ENCODE measurements around the gene RAB36.

RAB36 gene

GRCh38 chr22:23100124-23100801, 45.0 kb upstream of the RAB36 start:
- H3K79me2 ChIP-seq (ENCODE audit: low read length), result no peaks in the 10 kb centered on the region

GRCh38 chr22:23101524-23101923, 43.8 kb upstream of the RAB36 start:
- Histone ChIP-seq H3K4me3 (ENCODE audit: low read length) (no peak overlapping the region), H3K9me3 (replicated peaks; ENCODE audit: insufficient read depth, low read length) (no peaks in the 10 kb centered on the region), H3K4me1 (ENCODE audit: low read length) (no peaks in the 10 kb centered on the region), H3K27me3 (replicated peaks; ENCODE audit: insufficient read depth, low read length) (no peaks in the 10 kb centered on the region), H2AFZ (ENCODE audit: low read length) (no peak overlapping the region), H3K79me2 (ENCODE audit: low read length) (no peaks in the 10 kb centered on the region), H3K9ac (ENCODE audit: low read length) (no peak overlapping the region), H3K4me2 (ENCODE audit: low read depth, low read length) (no peak overlapping the region), H3K27ac (ENCODE audit: low read length) (no peak overlapping the region), H3F3A (ENCODE audit: insufficient read depth, low read length) (no peaks in the 10 kb centered on the region), H4K20me1 (ENCODE audit: insufficient read depth, low read length) (no peaks in the 10 kb centered on the region), H3K36me3 (replicated peaks; ENCODE audit: insufficient read depth, low read length) (no peaks in the 10 kb centered on the region), H3K9me2 (replicated peaks; ENCODE audit: insufficient read depth, low read length) (no peaks in the 10 kb centered on the region)
- no peak for DNase-seq
- TF ChIP-seq CTCF (IDR thresholded peaks at IDR 0.05; ENCODE audit: low read length) (no peak), EZH2 (optimal IDR thresholded peaks at IDR 0.05; ENCODE audit: low read depth, low read length) (no peak), EZH2phosphoT487 (IDR thresholded peaks at IDR 0.05; ENCODE audit: low read length) (no peak)

More at GRCh38 chr22:23100124-23100801, 45.0 kb upstream of the RAB36 start:
- TF ChIP-seq CTCF (IDR thresholded peaks at IDR 0.05; ENCODE audit: low read length) (no peak), EZH2phosphoT487 (IDR thresholded peaks at IDR 0.05; ENCODE audit: low read length) (no peak), EZH2 (optimal IDR thresholded peaks at IDR 0.05; ENCODE audit: low read depth, low read length) (no peak)
- Histone ChIP-seq H3F3A (ENCODE audit: insufficient read depth, low read length) (no peaks in the 10 kb centered on the region), H3K4me3 (ENCODE audit: low read length) (no peak overlapping the region), H4K20me1 (ENCODE audit: insufficient read depth, low read length) (no peaks in the 10 kb centered on the region), H3K4me2 (ENCODE audit: low read depth, low read length) (no peak overlapping the region), H3K4me1 (ENCODE audit: low read length) (no peaks in the 10 kb centered on the region), H2AFZ (ENCODE audit: low read length) (no peak overlapping the region), H3K27me3 (replicated peaks; ENCODE audit: insufficient read depth, low read length) (no peaks in the 10 kb centered on the region), H3K9me3 (replicated peaks; ENCODE audit: insufficient read depth, low read length) (no peaks in the 10 kb centered on the region), H3K9me2 (replicated peaks; ENCODE audit: insufficient read depth, low read length) (no peaks in the 10 kb centered on the region), H3K9ac (ENCODE audit: low read length) (no peak overlapping the region), H3K36me3 (replicated peaks; ENCODE audit: insufficient read depth, low read length) (no peaks in the 10 kb centered on the region), H3K27ac (ENCODE audit: low read length) (no peak overlapping the region)
- no peak for DNase-seq

GRCh38 chr22:23102002-23102655, 43.1 kb upstream of the RAB36 start:
- H3K36me3 ChIP-seq (replicated peaks; ENCODE audit: insufficient read depth, low read length), result no peaks in the 10 kb centered on the region
- H3K79me2 ChIP-seq (ENCODE audit: low read length), result no peaks in the 10 kb centered on the region
- H3K4me3 ChIP-seq (ENCODE audit: low read length), result no peak overlapping the region
- no peaks in the 10 kb centered on the region for H3F3A ChIP-seq (ENCODE audit: insufficient read depth, low read length)
- no peak overlapping the region for H3K27ac ChIP-seq (ENCODE audit: low read length)
- DNase-seq, result no peak
- no peak overlapping the region for H3K9ac ChIP-seq (ENCODE audit: low read length)
- TF ChIP-seq EZH2phosphoT487 (IDR thresholded peaks at IDR 0.05; ENCODE audit: low read length) (no peak), EZH2 (optimal IDR thresholded peaks at IDR 0.05; ENCODE audit: low read depth, low read length) (no peak), CTCF (IDR thresholded peaks at IDR 0.05; ENCODE audit: low read length) (no peak)
- H4K20me1 ChIP-seq (ENCODE audit: insufficient read depth, low read length), result no peaks in the 10 kb centered on the region
- no peaks in the 10 kb centered on the region for H3K4me1 ChIP-seq (ENCODE audit: low read length)
- H3K4me2 ChIP-seq (ENCODE audit: low read depth, low read length), result no peak overlapping the region
- H3K27me3 ChIP-seq (replicated peaks; ENCODE audit: insufficient read depth, low read length), result no peaks in the 10 kb centered on the region
- no peaks in the 10 kb centered on the region for H3K9me2 ChIP-seq (replicated peaks; ENCODE audit: insufficient read depth, low read length)
- H3K9me3 ChIP-seq (replicated peaks; ENCODE audit: insufficient read depth, low read length), result no peaks in the 10 kb centered on the region
- H2AFZ ChIP-seq (ENCODE audit: low read length), result no peak overlapping the region
